Measurements from ENCODE around the gene DHX40.
"Not testable (repeated sequence)": the region's sequence is repeated elsewhere in the genome, so short reads cannot be mapped to it uniquely, and the experiment has no call there.

Gene DHX40

GRCh38 chr17:59631276-59631675 is 65.9 kb downstream of the DHX40 start:
- DNase-seq (ENCODE audit: low read depth): no peak

- DNase-seq (ENCODE audit: low read depth): no peak
These were observed 67.0 kb downstream of the DHX40 start for GRCh38 chr17:59632398-59632797.

- DNase-seq (ENCODE audit: low read depth): no peak
These were observed 68.4 kb downstream of the DHX40 start for GRCh38 chr17:59633658-59634359.

GRCh38 chr17:59634632-59635541 is 69.5 kb downstream of the DHX40 start:
- no peak for DNase-seq (ENCODE audit: low read depth)

- no peak for DNase-seq (ENCODE audit: low read depth)
These were observed 72.4 kb downstream of the DHX40 start for GRCh38 chr17:59637611-59638310.

- DNase-seq (ENCODE audit: low read depth): no peak
These were observed 73.1 kb downstream of the DHX40 start for GRCh38 chr17:59638553-59638952.

GRCh38 chr17:59641799-59642484 is 76.5 kb downstream of the DHX40 start:
- DNase-seq (ENCODE audit: low read depth): no peak

GRCh38 chr17:59642565-59642964 is 77.2 kb downstream of the DHX40 start:
- no peak for DNase-seq (ENCODE audit: low read depth)

GRCh38 chr17:59643159-59644140 is 78.0 kb downstream of the DHX40 start:
- DNase-seq (ENCODE audit: low read depth): no peak

GRCh38 chr17:59647288-59647687 is 81.9 kb downstream of the DHX40 start:
- DNase-seq (ENCODE audit: low read depth): no peak

- DNase-seq (ENCODE audit: low read depth): no peak
These were observed 84.5 kb downstream of the DHX40 start for GRCh38 chr17:59649886-59650285.

- DNase-seq (ENCODE audit: low read depth): no peak
These were observed 85.2 kb downstream of the DHX40 start for GRCh38 chr17:59650642-59651041.

- no peak for DNase-seq (ENCODE audit: low read depth)
These were observed 85.9 kb downstream of the DHX40 start for GRCh38 chr17:59651346-59651745.

GRCh38 chr17:59652119-59652518 is 86.7 kb downstream of the DHX40 start:
- no peak for DNase-seq (ENCODE audit: low read depth)

GRCh38 chr17:59656624-59657023 is 91.2 kb downstream of the DHX40 start:
- DNase-seq (ENCODE audit: low read depth): not testable (repeated sequence)

All from HS-27A (cell line).